Fibroblast of the conjunctiva (primary cell): Measurements from ENCODE around the gene ZNF17.

Source experiments
- DNase-seq: peaks from one replicate; pipeline ENCODE4 v3.0.0-alpha.2; 2010; ENCODE audit warnings: low read depth

The ZNF17 gene

DNA sequence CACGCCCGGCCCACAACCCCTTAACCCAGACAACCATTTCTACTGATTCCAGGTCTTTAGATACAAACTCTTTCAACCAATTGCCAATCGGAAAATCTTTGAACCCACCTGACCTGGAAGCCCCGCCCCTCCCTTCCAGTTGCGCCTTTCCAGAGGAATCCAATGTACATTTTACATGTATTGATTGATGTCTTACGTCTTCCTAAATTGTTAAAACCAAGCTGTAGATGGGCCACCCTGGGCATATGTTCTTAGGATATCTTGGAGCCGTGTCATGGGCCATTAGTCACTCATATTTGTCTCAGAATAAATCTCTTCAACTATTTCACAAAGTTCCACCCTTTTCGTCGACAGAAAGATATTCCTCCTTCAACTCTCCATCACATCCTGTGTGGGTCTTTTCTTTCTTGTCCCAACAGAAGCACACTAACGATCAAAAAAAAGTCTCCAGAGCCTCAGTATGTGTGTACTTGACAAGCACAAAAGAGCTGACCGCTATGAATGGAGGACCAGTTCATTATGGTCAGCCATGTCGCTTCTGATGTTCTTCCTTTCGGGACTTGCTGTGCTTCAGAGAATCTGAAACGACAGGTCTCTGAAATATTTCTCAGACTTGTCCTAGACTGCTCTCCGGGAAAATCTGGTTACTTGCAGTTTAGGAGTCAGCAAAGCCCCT is 23.6 kb downstream of the ZNF17 start:
- peak; percentile 12 for DNase-seq

DNA sequence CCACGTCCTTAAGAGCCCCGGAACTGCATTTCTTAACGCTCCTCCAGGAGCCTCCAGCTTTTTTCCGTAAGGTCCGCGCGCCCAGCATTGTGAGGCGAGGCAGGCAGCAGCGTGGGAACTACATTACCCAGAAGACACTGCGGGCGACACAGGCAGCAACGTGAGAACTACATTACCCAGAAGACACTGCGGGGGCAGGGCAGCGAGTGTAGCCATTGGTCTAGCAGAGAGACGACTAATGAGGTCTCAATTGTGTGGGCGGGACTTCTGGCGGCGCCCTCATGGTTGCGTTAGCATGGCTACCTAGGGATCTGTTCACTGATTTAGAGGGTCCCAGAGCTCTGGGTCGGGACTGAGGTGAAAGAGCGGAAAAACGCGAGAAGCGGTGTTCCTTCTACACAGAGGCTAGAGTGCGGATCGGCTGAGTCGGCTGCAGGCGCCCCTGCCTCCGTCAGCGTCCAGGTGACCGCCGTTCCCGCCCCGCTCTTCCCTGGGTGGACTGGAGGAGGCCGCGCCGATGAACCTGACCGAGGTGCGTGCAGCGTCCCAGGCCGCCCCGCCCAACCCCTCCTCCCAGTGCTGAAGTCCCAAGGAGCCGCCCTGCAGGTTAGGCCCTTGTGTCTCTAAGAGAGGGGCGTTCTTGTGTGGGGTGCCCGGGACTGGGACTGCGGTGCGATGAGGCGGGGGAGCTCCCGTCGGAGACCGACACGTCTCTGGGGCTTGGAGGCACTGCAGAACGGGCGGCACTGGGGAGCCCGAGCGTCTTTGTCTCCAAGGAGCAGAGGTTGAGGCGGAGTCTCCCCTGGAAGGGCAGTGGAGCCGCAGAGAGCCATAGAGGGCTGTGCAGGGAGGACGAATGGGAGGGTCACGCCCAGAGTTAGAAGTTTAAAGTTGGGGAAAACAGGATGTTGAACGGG is 24.4 kb downstream of the ZNF17 start, which contains the start of gene ZNF749:
TSS of gene ZNF749 (plus strand) at position 264 of the 917 bp plus-strand sequence. CDS start at position 518, 254 bp downstream.
- peak; percentile 96 for DNase-seq

DNA sequence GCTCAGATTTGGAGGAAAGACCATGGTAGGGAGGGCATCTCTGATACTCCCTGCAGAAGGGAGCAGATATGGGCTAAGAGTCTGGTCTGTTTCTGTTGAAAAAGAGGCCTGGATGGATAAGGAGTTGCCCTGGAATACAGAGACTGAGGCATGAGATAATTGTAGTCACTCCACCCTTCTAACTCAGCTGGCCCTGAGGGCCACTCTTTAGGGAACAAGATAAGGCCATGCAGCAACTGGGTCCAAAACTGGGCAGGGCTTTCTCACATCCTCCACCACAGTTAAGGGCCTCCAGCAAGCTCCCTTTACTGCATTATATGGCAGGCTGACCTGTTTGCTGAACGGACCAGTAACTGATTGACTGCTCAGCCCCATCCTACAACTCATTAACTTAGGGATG is 25.5 kb downstream of the ZNF17 start:
- DNase-seq = no peak

DNA sequence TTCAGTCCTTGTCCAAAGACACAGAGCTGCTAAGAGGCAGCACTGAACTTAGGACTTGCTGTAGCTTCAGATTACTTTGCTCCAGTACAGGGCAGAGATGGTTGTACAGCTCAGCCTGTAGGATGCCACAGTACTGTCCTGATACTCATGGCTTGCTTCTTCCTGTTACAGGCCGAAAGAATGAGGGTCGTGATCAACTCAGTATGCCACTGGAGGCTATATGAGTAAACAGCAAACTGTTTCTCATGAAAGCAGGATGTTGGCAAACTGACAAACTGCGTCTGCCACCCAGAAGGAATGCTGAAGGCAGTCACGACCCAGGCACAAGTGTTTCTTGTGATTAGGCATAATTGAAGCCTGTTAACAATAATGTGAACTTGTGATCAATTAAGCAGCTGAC is 27.0 kb downstream of the ZNF17 start:
- DNase-seq = no peak

DNA sequence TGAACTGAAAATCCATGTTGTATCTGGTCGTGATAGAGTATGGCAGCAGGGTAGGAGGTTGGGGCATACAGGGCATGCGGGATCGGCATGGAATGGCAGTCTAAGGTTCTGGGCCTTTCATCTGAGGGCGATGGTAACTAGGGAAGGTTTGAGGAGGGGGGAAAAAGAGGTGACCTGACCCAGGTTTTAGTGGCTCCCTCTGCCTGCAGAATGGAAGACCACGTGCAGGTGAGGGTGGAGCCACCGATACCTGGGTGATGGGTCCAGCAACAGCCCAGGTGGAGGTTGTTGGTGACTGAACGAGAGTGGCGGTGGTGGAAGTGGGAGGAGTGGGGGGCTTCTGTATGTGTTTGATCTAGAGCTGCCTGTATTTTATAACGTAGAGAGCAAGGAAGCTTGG is 28.0 kb downstream of the ZNF17 start:
- no peak for DNase-seq

DNA sequence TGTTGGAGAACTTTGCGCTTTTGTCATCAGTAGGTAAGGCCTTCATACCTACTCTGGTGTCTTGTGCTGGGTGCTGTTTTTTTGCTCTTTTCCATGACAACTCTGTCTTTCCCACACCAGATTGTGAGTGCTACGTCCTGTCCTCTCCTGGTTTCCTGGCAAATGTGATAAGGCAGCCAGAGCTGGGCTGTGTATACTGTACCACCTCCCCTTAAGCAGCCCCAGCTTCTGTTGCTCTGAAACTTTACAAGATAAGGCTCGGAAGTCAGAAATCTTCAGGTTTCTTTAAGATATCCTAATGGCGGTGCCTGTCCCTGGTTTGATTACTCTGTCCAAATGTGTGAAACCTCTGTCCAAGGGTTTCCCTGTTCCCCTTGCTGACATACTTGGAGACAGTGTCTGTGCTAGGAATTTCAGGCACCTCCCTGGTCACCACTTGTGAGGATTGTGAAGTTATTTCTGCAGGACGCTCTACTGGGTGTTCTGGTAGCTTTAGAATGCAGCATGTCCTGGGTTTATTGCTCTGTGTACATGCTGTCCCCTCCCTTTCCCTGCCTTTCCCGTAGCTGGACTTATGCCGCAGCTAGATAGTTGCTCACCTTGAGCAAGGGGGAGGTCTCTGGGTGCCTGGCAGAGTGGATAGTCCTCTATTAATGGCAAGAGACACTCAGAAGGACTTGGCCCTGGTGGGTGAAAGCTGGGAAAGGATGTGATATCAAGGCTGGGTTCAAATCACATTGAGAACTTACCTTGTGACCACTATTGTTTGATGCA is 31.2 kb downstream of the ZNF17 start:
- DNase-seq = no peak

DNA sequence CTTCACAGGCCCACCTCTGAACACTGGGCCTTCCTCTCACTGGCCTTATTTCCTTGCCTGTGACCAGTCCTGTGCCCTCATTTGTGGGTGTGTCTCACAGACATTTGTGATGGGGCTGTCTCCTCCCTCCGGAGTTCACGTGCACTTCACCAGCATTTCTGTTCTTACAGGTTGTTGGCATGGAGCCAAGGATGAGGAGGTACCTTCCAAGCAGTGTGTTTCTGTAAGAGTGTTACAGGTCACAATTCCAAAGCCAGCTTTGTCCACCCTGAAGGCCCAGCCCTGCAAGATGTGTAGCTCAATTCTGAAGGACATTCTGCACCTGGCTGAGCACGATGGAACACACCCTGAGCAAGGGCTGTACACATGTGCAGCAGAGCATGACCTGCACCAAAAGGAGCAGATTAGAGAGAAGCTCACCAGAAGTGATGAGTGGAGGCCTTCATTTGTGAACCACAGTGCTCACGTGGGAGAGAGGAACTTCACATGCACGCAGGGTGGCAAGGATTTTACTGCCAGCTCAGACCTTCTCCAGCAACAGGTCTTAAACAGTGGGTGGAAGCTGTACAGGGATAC is 32.2 kb downstream of the ZNF17 start:
- no peak for DNase-seq

DNA sequence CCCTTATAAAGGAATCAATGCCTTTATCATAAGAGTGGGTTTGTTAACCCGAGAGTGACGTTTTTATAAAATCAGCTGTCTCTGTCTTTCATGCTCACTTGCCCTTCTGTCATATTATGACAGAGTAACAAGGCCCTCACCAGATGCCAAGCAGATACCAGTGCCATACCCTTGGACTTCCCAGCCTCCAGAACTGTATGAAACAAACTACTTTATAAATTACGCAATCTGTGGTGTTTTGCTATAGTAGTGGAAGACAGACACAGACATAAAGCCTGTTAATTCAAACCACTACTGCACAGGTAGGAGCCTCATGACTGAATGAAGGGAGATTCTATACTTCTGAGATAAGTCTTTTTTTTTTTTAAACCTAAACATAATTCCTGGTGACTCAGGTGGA is 41.3 kb downstream of the ZNF17 start:
- no peak for DNase-seq

DNA sequence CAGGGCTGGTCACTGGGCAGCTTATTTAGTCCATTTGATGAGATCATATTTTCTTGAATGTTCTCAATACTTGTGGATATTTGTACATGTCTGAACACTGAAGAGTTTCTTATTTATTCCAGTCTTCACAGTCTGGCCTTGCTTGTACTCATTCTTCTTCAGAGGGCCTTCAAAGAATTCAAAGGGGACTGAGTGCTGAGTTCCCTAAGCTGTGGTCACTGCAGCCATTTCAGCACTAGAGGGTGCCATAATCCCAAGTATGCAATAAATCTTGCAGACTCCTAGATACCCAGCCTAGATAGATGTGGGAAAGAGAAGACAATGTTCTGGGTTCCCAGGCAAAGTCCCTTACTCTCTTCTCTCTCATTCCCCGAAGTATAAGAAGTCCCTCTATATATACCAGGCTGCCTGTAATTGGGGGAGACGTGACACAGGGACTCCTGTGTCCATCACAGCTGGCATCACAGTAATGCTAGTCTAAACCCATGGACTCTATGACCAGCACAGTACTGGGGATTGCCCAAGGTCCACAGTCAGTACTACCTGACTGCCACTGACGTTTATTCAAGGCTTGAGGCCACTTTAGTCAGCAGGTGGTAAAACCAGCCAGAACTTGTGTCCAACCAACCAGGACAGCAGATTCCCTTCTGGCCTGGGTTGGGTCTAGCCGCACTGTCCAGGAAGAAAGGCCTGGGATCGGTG is 54.9 kb downstream of the ZNF17 start:
- DNase-seq = no peak

DNA sequence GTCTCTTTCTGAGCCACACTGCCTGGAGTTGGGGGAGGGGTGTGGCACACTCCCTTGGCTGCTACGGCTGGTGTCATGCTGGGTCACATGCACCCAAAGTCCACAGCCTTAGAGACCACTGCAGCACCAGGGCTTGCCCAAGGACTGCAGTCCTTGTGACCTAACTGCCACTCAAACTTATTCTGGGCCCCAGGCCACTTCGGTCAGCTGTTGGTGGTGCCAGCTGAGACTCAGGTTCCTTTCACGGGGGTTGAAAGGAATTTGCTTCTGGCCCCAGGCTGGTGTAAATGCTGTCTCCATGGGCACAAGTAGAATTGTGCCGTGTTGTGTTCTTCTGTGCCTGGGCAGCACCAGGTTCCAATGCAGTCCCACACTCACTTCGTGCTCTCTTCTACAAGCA is 55.5 kb downstream of the ZNF17 start:
- DNase-seq = no peak
